ENCODE results near the gene MRPL37.

- TF ChIP-seq CTCF (IDR thresholded peaks at IDR 0.05; ENCODE audit: insufficient read depth, low read length, poor library complexity, severe bottlenecking) (no peak), EZH2phosphoT487 (conservative IDR thresholded peaks at IDR 0.05; ENCODE audit: low read length) (no peak)
These were observed 36.4 kb upstream of the MRPL37 start for GRCh38 chr1:54163573-54163972.
